ENCODE measurements around the gene APMAP.

The APMAP gene

GRCh38 chr20:25037288-25038102, 44.9 kb upstream of the APMAP start:
- no peak for TF ChIP-seq CTCF (IDR thresholded peaks at IDR 0.05; ENCODE audit: low read length, missing control alignments)
- no peak for DNase-seq (ENCODE audit: low read depth)
- H3K4me3 ChIP-seq (replicated peaks; ENCODE audit: low read depth, low read length), result no peak overlapping the region

DNA sequence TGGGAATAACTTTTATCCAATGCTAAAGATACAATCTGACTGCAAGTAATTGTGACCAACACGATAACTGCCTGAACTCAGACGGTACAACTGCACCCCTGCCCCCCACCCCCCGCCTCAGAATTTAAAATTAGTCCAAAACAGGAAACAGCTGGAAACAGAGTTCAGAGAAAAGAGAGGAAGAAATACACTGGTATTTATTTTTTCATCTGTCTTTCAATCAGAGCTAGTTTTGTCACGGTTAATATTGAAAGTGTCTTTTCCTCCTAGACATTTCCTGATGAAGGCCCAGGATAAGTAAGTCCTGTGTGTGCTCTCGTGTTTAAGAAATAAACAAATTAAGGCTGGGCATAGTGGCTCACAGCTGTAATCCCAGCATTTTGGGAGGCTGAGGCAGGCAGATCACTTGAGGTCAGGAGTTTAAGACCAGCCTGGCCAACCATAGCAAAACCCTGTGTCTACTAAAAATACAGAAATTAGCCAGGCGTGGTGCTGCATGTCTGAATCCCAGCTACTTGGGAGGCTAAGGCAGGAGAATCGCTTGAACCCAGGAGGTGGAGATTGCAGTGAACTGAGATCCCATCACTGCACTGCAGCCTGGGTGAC, 43.9 kb upstream of the APMAP start:
- no peak for TF ChIP-seq CTCF (IDR thresholded peaks at IDR 0.05; ENCODE audit: low read length, missing control alignments)
- no peak for DNase-seq (ENCODE audit: low read depth)
- no peak overlapping the region for H3K4me3 ChIP-seq (replicated peaks; ENCODE audit: low read depth, low read length)

DNA sequence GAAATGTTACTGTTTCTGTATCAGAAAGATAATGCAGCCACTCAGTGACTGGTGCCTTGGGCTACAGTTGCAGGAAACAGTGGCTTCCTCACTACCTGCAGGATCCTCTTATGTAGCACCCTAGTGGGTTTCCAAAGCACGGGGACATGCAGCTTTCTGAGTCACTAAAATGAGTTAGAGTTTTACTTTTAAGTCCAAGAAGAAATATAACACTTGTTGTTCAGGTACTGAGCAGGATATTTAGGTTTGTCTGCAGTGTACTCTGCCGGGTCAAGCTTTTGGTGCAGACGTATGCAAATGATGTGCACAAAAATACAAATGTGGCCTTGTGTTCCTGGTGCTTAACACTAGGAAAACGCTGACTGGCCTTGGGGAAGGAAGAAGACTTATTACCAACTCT, 43.4 kb upstream of the APMAP start:
- TF ChIP-seq CTCF (IDR thresholded peaks at IDR 0.05; ENCODE audit: low read length, missing control alignments), result no peak
- H3K4me3 ChIP-seq (replicated peaks; ENCODE audit: low read depth, low read length), result no peak overlapping the region
- DNase-seq (ENCODE audit: low read depth), result no peak

DNA sequence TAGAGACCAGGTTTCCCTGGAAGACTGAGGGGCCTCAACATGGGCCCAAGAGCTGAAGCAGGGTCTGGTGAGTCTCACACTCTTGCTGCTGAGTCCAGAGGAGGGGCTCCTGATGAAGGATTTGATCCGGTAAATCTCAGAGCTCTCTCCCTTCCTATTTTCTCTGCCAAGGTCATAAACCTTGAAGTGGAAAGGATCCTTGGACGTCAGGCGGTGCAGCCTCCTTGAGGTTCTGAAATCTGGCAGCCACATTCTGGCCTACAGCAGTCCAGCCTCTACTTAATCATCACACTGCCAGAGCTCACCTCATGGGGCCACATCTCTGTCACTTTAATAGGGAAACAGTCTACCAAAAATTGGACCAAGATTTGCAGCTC, 41.4 kb upstream of the APMAP start:
- TF ChIP-seq CTCF (IDR thresholded peaks at IDR 0.05; ENCODE audit: low read length, missing control alignments), result no peak
- DNase-seq (ENCODE audit: low read depth), result no peak
- H3K4me3 ChIP-seq (replicated peaks; ENCODE audit: low read depth, low read length), result no peak overlapping the region

- no peak overlapping the region for H3K4me3 ChIP-seq (replicated peaks; ENCODE audit: low read depth, low read length)
- peak; percentile 37 for DNase-seq (ENCODE audit: low read depth)
- no peak for TF ChIP-seq CTCF (IDR thresholded peaks at IDR 0.05; ENCODE audit: low read length, missing control alignments)
Observed at GRCh38 chr20:25033265-25033923, 40.8 kb upstream of the APMAP start.

DNA sequence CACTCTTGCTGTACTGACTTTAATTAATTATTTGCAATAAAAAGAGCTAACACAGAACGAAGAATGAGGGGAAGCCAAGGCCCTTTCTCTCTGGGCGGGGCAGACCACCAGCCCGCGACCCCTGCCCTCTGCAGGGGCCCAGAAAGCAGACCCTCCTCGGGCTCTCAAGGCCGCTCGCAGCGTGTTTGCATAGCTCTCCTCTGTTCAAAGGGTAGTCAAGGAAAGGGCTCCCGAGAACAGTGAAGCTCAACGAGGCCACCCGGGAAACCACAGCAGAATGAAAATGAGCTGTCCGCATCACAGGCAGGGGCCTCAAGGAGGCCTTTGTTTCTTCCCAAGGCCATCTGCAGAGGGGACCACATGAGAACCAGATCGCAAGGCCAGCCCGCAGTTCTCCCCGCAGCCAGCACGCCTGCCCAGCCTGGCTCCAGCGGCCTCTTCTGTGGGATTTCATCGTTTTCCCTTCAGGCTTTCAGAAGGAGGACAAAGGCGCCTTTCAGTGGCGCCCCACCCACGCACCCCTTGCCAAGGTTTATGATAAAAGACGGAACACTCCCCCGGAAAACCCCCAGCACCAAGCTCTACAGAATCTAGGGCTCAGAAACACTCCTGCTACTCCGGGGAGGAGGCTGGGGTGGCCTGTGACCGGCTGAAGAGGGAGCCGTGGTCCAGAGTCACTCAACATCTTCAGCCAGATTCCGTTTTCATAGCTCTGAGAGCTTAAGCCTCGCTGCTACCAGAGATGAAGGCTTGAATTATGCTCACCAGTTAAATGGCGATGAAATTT, 40.1 kb upstream of the APMAP start:
- H3K4me3 ChIP-seq (replicated peaks; ENCODE audit: low read depth, low read length), result no peak overlapping the region
- no peak for TF ChIP-seq CTCF (IDR thresholded peaks at IDR 0.05; ENCODE audit: low read length, missing control alignments)
- DNase-seq (ENCODE audit: low read depth), result peak; percentile 77

All from fibroblast of pulmonary artery (primary cell).